ENCODE data around the gene HDAC4.

Gene HDAC4

DNA sequence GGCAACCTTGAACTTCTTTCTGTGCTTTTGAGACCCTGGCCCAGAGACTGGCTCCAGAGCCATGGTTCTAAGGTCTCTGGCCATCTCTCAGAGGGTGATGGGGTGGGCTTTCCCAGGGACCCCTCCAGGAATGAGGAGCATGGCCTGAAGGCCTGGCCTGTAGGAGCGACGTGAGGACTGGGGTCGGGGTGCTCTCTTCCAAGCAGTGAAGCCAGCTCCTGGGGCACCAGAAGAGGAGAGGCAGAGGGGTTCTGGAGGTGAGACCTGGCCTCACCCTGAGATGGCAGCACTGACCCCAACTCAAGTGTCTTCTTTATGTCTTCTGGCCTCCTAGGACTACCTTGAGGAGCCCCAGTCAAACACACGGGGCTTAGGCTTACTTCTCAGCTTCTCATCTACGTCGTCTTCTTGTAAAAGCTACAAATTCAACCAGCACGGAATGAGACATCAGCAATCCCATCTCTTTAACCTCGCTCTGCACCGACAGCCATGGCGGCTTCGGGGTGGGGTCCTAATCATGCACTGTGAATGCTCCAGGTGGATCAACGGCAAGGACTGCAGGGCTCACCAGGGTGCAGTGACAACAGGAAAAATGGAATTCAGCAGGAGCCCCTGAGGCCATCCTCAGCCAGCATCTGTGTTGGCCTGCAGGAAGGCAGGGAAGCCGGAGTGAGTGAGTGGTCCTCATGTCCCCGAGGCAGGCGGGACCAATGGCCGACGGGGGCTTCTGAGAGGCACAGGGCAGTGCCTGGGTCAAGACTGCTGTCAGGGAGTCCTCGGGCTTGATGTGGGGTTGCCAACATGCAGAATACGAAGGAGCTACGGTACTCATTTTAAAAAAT lies 214.1 kb downstream of the HDAC4 start:
- H3K36me3 ChIP-seq (ENCODE audit: insufficient read depth, low read length) = peaks cover 44% of the 10 kb centered on the region

DNA sequence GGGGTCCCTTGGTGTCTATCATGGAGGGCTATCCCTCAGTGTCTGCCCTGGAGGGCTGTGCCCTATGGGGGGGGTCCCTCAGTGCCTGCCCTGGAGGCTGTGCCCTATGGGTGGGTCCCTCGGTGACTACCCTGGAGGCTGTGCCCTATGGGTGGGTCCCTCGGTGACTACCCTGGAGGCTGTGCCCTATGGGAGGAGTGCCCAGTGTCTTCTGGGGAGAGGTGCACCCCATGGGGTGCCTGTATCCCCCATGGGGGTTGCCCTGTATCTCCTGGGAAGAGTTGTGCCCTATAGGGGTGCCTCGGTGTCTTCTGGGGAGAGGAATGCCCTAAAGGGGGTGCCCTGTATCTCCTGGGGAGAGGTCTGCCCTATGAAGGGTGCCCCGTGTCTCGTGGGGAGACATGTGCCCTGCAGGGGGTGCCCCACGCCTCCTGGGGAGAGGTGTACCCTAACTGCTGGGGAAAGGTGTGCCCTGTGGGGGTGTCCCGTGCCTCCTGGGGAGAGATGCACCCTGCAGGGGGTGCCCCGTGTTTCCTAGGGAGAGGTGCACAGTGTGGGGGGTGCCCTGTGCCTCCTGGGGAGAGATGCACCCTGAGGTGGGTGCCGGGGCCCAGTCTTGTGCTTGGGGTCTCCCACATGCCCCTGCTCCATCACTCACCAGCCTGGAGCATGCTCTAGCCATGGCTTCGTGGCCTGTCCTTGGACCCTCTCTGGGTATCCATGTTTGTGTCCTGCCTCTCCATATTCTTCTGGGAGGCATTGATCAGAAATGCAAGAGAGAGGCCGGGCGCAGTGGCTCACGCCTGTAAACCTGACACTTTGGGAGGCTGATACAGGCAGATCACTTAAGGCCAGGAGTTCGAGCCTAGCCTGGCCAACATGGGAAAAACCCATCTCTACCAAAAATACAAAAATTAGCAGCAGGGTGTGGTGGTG lies 215.6 kb downstream of the HDAC4 start:
- H3K9me3 ChIP-seq (ENCODE audit: low read length) = no peaks in the 10 kb centered on the region
- no peak overlapping the region for H3K9ac ChIP-seq (ENCODE audit: low read length)
- H3K27ac ChIP-seq (ENCODE audit: low read depth, low read length) = no peak overlapping the region
- no peaks in the 10 kb centered on the region for H3K27me3 ChIP-seq (ENCODE audit: control insufficient read depth in 1 of 2, insufficient read depth in 2 of 2, low read length in 2 of 2)
- peaks cover 57% of the 10 kb centered on the region for H3K36me3 ChIP-seq (ENCODE audit: insufficient read depth, low read length)
- no peaks in the 10 kb centered on the region for H3K4me1 ChIP-seq (ENCODE audit: insufficient read depth, low read length)
- H3K4me3 ChIP-seq (ENCODE audit: low read depth in 1 of 2, low read length in 2 of 2) = no peak overlapping the region

More for the DNA sequence above, 214.1 kb downstream of the HDAC4 start:
- no peak overlapping the region for H3K27ac ChIP-seq (ENCODE audit: low read depth, low read length)
- peaks cover 7% of the 10 kb centered on the region for H3K4me1 ChIP-seq (ENCODE audit: insufficient read depth, low read length)
- H3K9me3 ChIP-seq (ENCODE audit: low read length) = no peaks in the 10 kb centered on the region
- no peak overlapping the region for H3K4me3 ChIP-seq (ENCODE audit: low read depth in 1 of 2, low read length in 2 of 2)
- H3K27me3 ChIP-seq (ENCODE audit: control insufficient read depth in 1 of 2, insufficient read depth in 2 of 2, low read length in 2 of 2) = no peaks in the 10 kb centered on the region
- no peak overlapping the region for H3K9ac ChIP-seq (ENCODE audit: low read length)

DNA sequence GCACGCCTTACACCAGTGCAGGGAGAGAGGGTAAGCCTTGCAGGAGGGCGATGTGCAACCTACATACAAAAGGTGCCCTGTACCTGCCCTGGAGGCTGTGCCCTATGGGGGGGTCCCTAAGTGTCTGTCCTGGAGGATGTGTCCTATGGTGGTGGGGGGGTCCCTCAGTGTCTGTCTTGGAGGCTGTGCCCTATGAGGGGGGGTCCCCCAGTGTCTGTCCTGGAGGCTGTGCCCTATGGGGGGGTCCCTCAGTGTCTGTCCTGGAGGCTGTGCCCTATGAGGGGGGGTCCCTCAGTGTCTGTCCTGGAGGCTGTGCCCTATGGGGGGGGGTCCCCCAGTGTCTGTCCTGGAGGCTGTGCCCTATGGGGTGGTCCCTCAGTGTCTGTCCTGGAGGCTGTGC lies 216.6 kb downstream of the HDAC4 start:
- no peaks in the 10 kb centered on the region for H3K4me1 ChIP-seq (ENCODE audit: insufficient read depth, low read length)
- H3K27me3 ChIP-seq (ENCODE audit: control insufficient read depth in 1 of 2, insufficient read depth in 2 of 2, low read length in 2 of 2) = no peaks in the 10 kb centered on the region
- no peak overlapping the region for H3K9ac ChIP-seq (ENCODE audit: low read length)
- no peak overlapping the region for H3K27ac ChIP-seq (ENCODE audit: low read depth, low read length)
- H3K36me3 ChIP-seq (ENCODE audit: insufficient read depth, low read length) = peaks cover 52% of the 10 kb centered on the region
- no peaks in the 10 kb centered on the region for H3K9me3 ChIP-seq (ENCODE audit: low read length)
- H3K4me3 ChIP-seq (ENCODE audit: low read depth in 1 of 2, low read length in 2 of 2) = no peak overlapping the region

DNA sequence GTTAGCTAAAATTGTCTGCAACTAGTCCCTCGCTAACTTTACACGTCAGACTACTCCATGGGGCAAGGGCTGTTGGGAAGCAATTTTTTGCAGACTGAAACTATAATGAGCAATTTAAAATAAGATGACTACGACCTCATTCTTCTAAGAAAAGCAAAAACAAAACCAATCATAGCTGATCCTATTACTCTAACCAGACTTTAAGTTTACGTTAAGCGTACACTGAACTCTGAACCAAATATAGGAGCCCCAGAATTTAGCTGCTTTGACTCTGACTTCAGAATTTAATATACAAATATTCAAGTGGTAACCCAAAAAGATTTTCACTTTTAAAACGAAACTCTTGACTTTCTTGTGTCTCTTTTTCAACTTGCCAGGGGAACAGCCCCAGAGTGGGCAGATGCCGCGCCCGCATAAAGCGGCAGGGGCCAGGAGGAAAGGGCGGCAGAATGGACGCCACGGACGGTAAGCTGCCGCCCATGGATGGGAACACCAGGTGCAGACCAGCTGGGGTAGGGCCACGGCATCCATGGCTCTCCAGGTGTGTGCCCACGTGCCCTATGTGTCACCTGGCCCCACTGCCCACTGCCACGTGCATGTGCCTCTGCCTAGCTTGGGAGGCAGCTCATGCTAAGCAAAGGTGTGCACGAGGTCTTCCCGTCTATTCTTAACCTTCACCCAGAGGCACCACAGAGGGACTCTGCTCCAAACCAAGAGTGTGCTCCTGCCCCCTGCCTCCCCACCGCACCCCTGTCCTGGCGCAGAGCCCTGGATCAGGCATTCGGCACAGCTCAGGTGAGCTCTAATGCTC lies 217.6 kb downstream of the HDAC4 start:
- H3K27me3 ChIP-seq (ENCODE audit: control insufficient read depth in 1 of 2, insufficient read depth in 2 of 2, low read length in 2 of 2) = no peaks in the 10 kb centered on the region
- H3K36me3 ChIP-seq (ENCODE audit: insufficient read depth, low read length) = peaks cover 47% of the 10 kb centered on the region
- H3K9ac ChIP-seq (ENCODE audit: low read length) = no peak overlapping the region
- H3K27ac ChIP-seq (ENCODE audit: low read depth, low read length) = no peak overlapping the region
- no peaks in the 10 kb centered on the region for H3K4me1 ChIP-seq (ENCODE audit: insufficient read depth, low read length)
- no peaks in the 10 kb centered on the region for H3K9me3 ChIP-seq (ENCODE audit: low read length)
- no peak overlapping the region for H3K4me3 ChIP-seq (ENCODE audit: low read depth in 1 of 2, low read length in 2 of 2)

DNA sequence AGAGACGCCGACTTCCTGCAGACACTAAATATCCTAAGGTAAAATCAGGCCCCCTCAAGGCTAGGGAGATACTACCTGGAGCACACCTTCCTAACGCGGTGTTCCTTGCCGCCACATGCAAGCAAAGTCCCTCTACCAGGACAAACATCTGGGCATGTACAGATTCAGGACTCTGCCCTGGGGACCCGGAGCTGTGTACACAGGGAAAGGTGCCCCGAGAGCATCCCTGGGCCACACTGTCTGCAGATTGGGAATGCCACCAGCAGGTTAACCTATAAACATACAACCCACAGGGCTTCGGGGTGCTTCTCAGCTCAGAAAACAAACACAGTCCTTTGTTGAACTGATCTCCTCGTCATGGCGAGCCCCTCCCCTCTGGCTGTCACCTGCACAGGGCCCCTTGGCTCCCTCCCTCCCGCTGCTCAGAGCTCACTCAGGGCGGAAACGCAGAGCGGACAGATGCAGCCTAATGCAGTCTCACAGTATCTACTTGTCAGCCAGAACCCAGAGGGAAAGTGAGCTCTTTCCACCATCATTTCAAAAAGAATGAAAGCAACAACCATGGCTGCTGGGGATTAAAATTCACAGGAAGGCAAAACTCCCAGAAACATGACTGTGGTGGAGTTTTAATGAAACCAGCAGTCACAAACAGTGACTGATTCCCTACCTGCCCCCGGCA lies 218.8 kb downstream of the HDAC4 start:
- Histone ChIP-seq H3K36me3 (ENCODE audit: insufficient read depth, low read length) (peaks cover 46% of the 10 kb centered on the region), H3K27ac (ENCODE audit: low read depth, low read length) (no peak overlapping the region), H3K9ac (ENCODE audit: low read length) (no peak overlapping the region)

DNA sequence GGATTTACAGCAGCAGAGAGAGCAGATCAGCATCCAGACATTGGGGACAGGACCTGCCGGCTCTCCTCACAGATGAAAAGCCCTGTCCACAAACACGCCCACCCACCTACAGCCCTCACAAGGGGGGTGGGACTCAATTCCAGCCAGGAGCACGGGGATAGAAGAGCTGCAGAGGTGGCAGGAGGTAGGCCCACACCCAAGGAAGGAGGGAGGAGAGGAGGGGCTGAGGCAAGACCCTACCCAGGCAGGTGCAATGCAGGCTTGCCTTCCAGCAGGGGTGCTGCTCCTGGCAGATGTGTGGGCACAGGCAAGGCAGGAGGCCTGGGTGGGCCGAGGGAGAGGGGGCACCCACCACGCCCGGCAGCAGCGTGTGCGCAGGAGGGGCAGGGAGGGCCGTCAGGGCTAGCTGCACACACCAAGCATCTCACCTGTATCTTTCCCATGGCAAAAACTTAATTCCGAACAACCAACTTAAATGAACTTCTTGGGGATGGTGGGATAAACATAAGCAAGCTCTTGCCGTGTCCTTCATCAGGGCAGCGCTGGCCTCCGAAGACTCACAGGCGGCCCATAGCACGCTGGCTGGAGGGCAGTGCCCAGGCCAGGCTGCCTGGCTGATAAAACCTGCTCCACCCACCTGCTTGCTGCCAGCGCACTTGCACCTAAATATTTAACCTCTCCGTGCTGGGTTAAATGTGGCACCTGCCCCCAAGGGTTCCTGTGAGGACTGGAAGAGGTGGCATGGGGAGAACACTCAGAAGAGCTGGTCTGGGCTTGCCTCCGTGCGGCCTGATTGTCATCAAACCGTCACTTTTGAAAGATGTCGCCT lies 219.5 kb downstream of the HDAC4 start:
- H3K4me3 ChIP-seq (ENCODE audit: low read depth in 1 of 2, low read length in 2 of 2) = no peak overlapping the region
- H3K9ac ChIP-seq (ENCODE audit: low read length) = no peak overlapping the region
- H3K27ac ChIP-seq (ENCODE audit: low read depth, low read length) = no peak overlapping the region
- no peaks in the 10 kb centered on the region for H3K27me3 ChIP-seq (ENCODE audit: control insufficient read depth in 1 of 2, insufficient read depth in 2 of 2, low read length in 2 of 2)
- peaks cover 12% of the 10 kb centered on the region for H3K4me1 ChIP-seq (ENCODE audit: insufficient read depth, low read length)
- no peaks in the 10 kb centered on the region for H3K9me3 ChIP-seq (ENCODE audit: low read length)
- peaks cover 40% of the 10 kb centered on the region for H3K36me3 ChIP-seq (ENCODE audit: insufficient read depth, low read length)

More for the DNA sequence above, 218.8 kb downstream of the HDAC4 start:
- no peaks in the 10 kb centered on the region for H3K9me3 ChIP-seq (ENCODE audit: low read length)
- no peaks in the 10 kb centered on the region for H3K27me3 ChIP-seq (ENCODE audit: control insufficient read depth in 1 of 2, insufficient read depth in 2 of 2, low read length in 2 of 2)
- peaks cover 4% of the 10 kb centered on the region for H3K4me1 ChIP-seq (ENCODE audit: insufficient read depth, low read length)
- no peak overlapping the region for H3K4me3 ChIP-seq (ENCODE audit: low read depth in 1 of 2, low read length in 2 of 2)

DNA sequence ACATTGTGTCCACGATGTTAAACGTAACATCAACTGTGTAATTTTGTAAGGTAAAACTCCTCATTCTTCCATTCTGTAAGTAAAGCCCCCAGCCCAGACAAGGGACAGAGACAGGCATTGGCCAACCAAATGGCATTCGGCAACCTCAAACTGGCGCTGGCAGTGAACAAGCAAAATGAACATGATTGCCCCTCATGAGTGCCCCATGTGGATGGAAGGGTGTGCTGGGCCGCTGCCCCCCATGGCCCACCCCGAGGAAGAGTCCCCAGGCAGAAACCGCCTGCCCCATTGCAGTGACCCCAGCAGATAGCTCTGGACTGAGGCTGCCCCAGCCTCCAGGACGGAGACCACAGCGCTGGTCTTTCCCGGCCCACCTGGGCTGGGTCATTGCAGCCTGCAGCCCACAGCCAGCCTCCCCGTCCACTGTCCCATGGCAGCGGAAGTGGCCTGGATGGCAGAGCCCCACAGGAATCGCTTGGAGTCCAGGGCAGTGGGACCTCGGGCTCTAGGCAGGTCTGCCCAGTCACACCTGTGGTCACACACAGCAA lies 220.2 kb downstream of the HDAC4 start:
- Histone ChIP-seq H3K4me3 (ENCODE audit: low read depth in 1 of 2, low read length in 2 of 2) (no peak overlapping the region), H3K27me3 (ENCODE audit: control insufficient read depth in 1 of 2, insufficient read depth in 2 of 2, low read length in 2 of 2) (no peaks in the 10 kb centered on the region), H3K9me3 (ENCODE audit: low read length) (no peaks in the 10 kb centered on the region), H3K36me3 (ENCODE audit: insufficient read depth, low read length) (peaks cover 37% of the 10 kb centered on the region), H3K27ac (ENCODE audit: low read depth, low read length) (no peak overlapping the region), H3K9ac (ENCODE audit: low read length) (no peak overlapping the region), H3K4me1 (ENCODE audit: insufficient read depth, low read length) (peaks cover 16% of the 10 kb centered on the region)

DNA sequence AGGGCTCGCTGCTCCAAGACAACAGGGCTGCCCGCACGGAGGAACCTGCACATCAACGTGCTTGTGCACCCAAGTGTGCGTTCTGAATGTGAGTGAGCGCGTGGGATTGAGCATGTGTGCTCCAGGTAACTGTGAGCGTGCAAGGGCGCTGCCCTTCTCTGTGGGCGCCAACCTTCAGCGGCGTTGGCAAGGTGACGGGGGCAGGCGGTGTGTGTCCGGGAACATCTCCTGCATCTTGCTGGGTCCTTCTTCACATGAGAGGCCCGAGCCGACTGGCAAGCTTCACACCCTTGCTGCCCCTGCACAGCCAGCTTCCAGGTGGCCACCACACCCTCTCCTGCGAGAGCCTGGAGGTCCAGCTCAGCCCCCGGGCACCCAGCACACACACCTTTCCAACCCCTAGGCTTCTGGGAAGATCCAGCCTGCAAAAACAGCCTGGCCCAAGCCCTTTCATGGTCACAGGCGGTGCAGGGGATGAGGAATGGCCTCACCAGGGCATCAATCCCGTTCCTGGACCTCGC lies 220.9 kb downstream of the HDAC4 start:
- H3K9me3 ChIP-seq (ENCODE audit: low read length) = no peaks in the 10 kb centered on the region
- no peaks in the 10 kb centered on the region for H3K27me3 ChIP-seq (ENCODE audit: control insufficient read depth in 1 of 2, insufficient read depth in 2 of 2, low read length in 2 of 2)
- no peak overlapping the region for H3K4me3 ChIP-seq (ENCODE audit: low read depth in 1 of 2, low read length in 2 of 2)
- peaks cover 18% of the 10 kb centered on the region for H3K4me1 ChIP-seq (ENCODE audit: insufficient read depth, low read length)
- no peak overlapping the region for H3K9ac ChIP-seq (ENCODE audit: low read length)
- H3K36me3 ChIP-seq (ENCODE audit: insufficient read depth, low read length) = peaks cover 39% of the 10 kb centered on the region
- no peak overlapping the region for H3K27ac ChIP-seq (ENCODE audit: low read depth, low read length)

DNA sequence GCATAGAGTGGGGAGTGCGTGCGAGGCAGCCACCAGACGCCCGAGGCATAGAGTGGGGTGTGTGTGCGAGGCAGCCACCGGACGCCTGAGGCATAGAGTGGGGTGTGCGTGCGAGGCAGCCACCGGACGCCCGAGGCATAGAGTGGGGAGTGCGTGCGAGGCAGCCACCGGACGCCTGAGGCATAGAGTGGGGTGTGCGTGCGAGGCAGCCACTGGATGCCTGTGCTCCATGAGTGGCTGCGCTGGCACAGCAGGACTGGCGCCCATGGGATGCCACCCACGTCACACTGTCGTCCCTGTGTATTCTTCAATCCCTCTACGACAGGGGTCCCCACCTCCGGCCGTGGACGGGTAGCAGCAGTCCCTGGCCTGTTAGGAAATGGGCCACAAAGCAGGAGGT lies 221.9 kb downstream of the HDAC4 start:
- no peaks in the 10 kb centered on the region for H3K9me3 ChIP-seq (ENCODE audit: low read length)

DNA sequence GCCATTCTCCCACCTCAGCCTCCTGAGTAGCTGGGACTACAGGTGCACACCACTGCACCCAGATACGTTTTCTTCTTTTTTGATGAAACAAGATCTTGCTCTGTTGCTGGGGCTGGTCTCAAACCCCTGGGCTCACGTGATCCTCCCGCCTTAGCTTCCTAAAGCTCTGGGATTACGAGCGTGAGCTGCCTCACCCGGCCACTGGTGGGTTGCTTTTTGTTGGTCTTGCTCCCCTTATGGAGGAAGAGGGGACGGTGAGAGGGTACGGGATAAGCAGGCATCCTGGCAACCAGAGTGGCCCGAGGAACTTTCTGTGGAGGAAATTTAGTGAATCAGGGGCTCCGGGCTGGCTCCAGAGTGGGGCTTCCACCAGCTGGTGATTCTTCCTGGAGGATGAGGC lies 222.3 kb downstream of the HDAC4 start:
- no peaks in the 10 kb centered on the region for H3K27me3 ChIP-seq (ENCODE audit: control insufficient read depth in 1 of 2, insufficient read depth in 2 of 2, low read length in 2 of 2)
- H3K27ac ChIP-seq (ENCODE audit: low read depth, low read length) = no peak overlapping the region
- no peak overlapping the region for H3K4me3 ChIP-seq (ENCODE audit: low read depth in 1 of 2, low read length in 2 of 2)
- peaks cover 18% of the 10 kb centered on the region for H3K4me1 ChIP-seq (ENCODE audit: insufficient read depth, low read length)
- H3K36me3 ChIP-seq (ENCODE audit: insufficient read depth, low read length) = peaks cover 48% of the 10 kb centered on the region
- H3K9ac ChIP-seq (ENCODE audit: low read length) = no peak overlapping the region
- H3K9me3 ChIP-seq (ENCODE audit: low read length) = no peaks in the 10 kb centered on the region

More for the DNA sequence above, 221.9 kb downstream of the HDAC4 start:
- H3K27ac ChIP-seq (ENCODE audit: low read depth, low read length) = no peak overlapping the region
- H3K4me3 ChIP-seq (ENCODE audit: low read depth in 1 of 2, low read length in 2 of 2) = no peak overlapping the region
- H3K4me1 ChIP-seq (ENCODE audit: insufficient read depth, low read length) = peaks cover 18% of the 10 kb centered on the region
- H3K27me3 ChIP-seq (ENCODE audit: control insufficient read depth in 1 of 2, insufficient read depth in 2 of 2, low read length in 2 of 2) = no peaks in the 10 kb centered on the region
- peaks cover 47% of the 10 kb centered on the region for H3K36me3 ChIP-seq (ENCODE audit: insufficient read depth, low read length)
- H3K9ac ChIP-seq (ENCODE audit: low read length) = no peak overlapping the region
